Tibial artery (tissue), 4 donors: ENCODE results near the gene POLRMT.
"Not testable (repeated sequence)": the region's sequence is repeated elsewhere in the genome, so short reads cannot be mapped to it uniquely, and the experiment has no call there.

ENCODE experiments used
- DNase-seq, 2 donors: peaks; one replicate each; pipeline ENCODE4 v3.0.0-alpha.2; 2019
- H3K27ac ChIP-seq, 2 donors: fragments of 200-600 bp; sonication (generic) in 1 of 2; 1 replicate in 1 of 2; 2 replicates in 1 of 2; pipeline ENCODE4 v1.5.1; 2018 to 2019; ENCODE audit warnings: mild to moderate bottlenecking in 1 of 2
- H3K27me3 ChIP-seq, 2 donors: fragments of 200-600 bp; sonication (generic) in 1 of 2; one replicate each; pipeline versions ENCODE4 v1.5.1 to v1.6.0; 2016 to 2019
- H3K36me3 ChIP-seq, 3 donors: fragments of 200-600 bp; sonication (generic) in 2 of 3; one replicate each; pipeline ENCODE4 v1.5.1; 2016 to 2019; ENCODE audit warnings: mild to moderate bottlenecking in 2 of 3
- H3K4me1 ChIP-seq, 4 donors: fragments of 200-600 bp; sonication (generic) in 2 of 4; 1 replicate in 3 of 4; 2 replicates in 1 of 4; pipeline ENCODE4 v1.5.1; 2016 to 2019
- H3K4me3 ChIP-seq, 2 donors: fragments of 200-600 bp; sonication (generic) in 1 of 2; 1 replicate in 1 of 2; 2 replicates in 1 of 2; pipeline ENCODE4 v1.5.1; 2018 to 2019; ENCODE audit warnings: mild to moderate bottlenecking in 2 of 2
- H3K9me3 ChIP-seq, 3 donors: fragments of 200-600 bp; sonication (generic) in 1 of 3; one replicate each; pipeline ENCODE4 v1.5.1; 2016 to 2019
- intact Hi-C: fragments of 100-400 bp; cut with DNase I; formaldehyde crosslinking; loops from one replicate; pipeline ENCODE4 v1.15.0; 2023; ENCODE audit warnings: low total_unique reads
- TF ChIP-seq, protein P1 (sequence below), 2 experiments: fragments of 200-600 bp in 1 of 2; fragments of 450-650 bp in 1 of 2; IDR thresholded peaks; one replicate each; pipeline ENCODE4 v1.5.1; 2017 to 2019; ENCODE audit warnings: antibody characterized with exemption in 2 of 2, mild to moderate bottlenecking in 1 of 2, moderate library complexity in 1 of 2

The POLRMT gene

GRCh38 chr19:638906-639252 lies 5.5 kb upstream of the POLRMT start:
- no peaks in the 10 kb centered on the region for H3K27me3 ChIP-seq
- H3K4me3 ChIP-seq = peak overlapping the region; percentile 52 to 67
- no peak for DNase-seq
- peaks cover 0 to 34% (median 20%) of the 10 kb centered on the region in 4 donors for H3K4me1 ChIP-seq
- TF ChIP-seq, protein P1, sequence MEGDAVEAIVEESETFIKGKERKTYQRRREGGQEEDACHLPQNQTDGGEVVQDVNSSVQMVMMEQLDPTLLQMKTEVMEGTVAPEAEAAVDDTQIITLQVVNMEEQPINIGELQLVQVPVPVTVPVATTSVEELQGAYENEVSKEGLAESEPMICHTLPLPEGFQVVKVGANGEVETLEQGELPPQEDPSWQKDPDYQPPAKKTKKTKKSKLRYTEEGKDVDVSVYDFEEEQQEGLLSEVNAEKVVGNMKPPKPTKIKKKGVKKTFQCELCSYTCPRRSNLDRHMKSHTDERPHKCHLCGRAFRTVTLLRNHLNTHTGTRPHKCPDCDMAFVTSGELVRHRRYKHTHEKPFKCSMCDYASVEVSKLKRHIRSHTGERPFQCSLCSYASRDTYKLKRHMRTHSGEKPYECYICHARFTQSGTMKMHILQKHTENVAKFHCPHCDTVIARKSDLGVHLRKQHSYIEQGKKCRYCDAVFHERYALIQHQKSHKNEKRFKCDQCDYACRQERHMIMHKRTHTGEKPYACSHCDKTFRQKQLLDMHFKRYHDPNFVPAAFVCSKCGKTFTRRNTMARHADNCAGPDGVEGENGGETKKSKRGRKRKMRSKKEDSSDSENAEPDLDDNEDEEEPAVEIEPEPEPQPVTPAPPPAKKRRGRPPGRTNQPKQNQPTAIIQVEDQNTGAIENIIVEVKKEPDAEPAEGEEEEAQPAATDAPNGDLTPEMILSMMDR (IDR thresholded peaks at IDR 0.05) = no peak
- H3K9me3 ChIP-seq = no peaks in the 10 kb centered on the region
- no peaks in the 10 kb centered on the region for H3K36me3 ChIP-seq
- peak overlapping the region; percentile 68 to 71 for H3K27ac ChIP-seq
- intact Hi-C loops = no loop called here

DNA sequence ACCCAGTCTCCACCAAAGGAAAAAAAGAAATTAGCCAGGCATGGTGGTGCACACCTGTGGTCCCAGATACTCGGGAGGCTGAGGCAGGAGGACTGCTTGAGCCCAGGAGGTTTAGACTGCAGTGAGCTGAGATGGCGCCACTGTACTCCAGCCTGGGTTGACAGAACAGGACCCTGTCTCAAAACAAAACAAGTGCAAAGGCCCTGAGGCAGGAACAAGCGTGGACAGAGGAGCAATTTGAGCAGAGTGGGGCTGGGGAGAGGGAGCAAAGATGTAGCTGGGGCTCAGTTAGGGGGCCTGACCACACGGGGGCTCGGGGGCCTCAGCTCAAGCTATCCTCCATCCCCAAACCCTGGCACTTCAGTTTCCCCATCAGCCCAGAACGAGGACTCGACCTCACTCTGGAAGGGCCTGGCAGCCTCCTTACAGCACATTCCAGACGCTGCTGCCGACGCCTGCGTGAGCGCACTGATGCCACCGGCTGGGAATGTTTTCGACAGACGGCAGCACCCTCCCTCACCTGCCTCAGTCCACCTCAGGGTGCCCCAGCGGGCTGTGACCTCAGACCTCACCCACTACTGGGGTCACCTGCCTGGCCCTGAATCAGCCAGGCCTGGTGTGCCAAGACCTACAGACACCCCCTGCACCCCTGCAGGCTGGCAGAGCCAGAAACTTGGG lies 1.8 kb upstream of the POLRMT start:
- intact Hi-C loops = no loop called here
- DNase-seq = no peak
- H3K36me3 ChIP-seq = peaks cover 0 to 11% (median 8%) of the 10 kb centered on the region in 3 donors
- no peaks in the 10 kb centered on the region for H3K27me3 ChIP-seq
- no peak overlapping the region for H3K27ac ChIP-seq
- TF ChIP-seq, protein P1 (IDR thresholded peaks at IDR 0.05) = no peak
- H3K9me3 ChIP-seq = no peaks in the 10 kb centered on the region
- peaks cover 0 to 44% (median 32%) of the 10 kb centered on the region in 4 donors for H3K4me1 ChIP-seq
- H3K4me3 ChIP-seq = no peak overlapping the region

DNA sequence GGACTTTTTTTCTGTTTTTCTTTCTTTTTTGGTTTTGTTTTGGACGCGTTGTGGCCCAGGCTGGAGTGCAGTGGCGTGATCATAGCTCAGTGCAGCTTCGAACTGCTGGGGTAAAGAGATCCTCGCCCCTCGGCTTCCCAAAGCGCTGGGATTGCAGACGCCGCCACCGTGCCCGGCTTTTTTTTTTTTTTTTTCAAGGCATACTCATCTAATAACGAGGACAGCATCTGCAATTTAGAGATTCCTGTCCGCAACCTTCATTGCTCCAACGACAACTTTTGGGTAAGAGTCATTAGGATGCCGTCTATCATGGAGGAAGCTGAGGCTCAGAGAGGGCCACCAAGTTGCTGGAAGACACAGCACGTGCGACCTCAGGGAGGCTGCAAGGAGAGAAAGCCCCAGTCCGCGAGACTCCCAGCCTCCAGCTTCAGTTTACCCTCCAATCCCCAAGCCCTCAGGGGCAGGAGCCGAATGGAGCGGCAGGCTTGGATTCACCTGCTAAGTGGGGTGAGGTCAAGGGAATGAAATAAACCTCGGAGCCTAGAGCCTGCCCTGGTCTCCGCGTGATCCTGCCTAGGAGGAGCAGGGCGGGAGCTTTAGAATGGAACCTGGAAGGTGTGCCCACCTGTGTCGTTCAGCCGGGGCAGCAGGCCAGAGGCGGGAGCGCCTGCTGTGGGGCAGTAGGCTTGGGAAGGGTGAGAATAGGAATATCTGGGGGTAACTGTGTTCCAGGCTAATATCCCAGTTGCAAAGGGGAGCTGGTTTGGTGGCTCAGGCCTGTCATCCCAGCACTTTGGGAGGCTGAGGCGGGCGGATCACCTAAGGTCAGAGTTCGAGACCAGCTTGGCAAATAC lies 676 bp upstream of the POLRMT start:
- Histone ChIP-seq H3K4me1 (peaks cover 0 to 35% (median 27%) of the 10 kb centered on the region in 4 donors), H3K9me3 (no peaks in the 10 kb centered on the region), H3K4me3 (peak overlapping the region; percentile 86 to 87), H3K27ac (peak overlapping the region; percentile 39 to 75), H3K27me3 (no peaks in the 10 kb centered on the region), H3K36me3 (peaks cover 8 to 22% (median 19%) of the 10 kb centered on the region in 3 donors)
- no peak for DNase-seq
- TF ChIP-seq, protein P1 (IDR thresholded peaks at IDR 0.05) = no peak
- intact Hi-C loops = no loop called here

- peaks cover 18 to 36% (median 22%) of the 10 kb centered on the region in 3 donors for H3K36me3 ChIP-seq
- peak overlapping the region; percentile 86 to 87 for H3K4me3 ChIP-seq
- DNase-seq = no peak
- TF ChIP-seq, protein P1 (IDR thresholded peaks at IDR 0.05) = no peak
- H3K27ac ChIP-seq = peak overlapping the region; percentile 65 to 76
- intact Hi-C loops = no loop called here
- H3K4me1 ChIP-seq = peaks cover 0 to 29% (median 23%) of the 10 kb centered on the region in 4 donors
- no peaks in the 10 kb centered on the region for H3K9me3 ChIP-seq
- no peaks in the 10 kb centered on the region for H3K27me3 ChIP-seq
Measured at GRCh38 chr19:632579-633067, 714 bp downstream of the POLRMT start.

GRCh38 chr19:629961-630714 lies 3.2 kb downstream of the POLRMT start:
- H3K9me3 ChIP-seq = no peaks in the 10 kb centered on the region
- no peaks in the 10 kb centered on the region for H3K27me3 ChIP-seq
- H3K4me3 ChIP-seq = no peak overlapping the region
- DNase-seq = no peak
- H3K27ac ChIP-seq = no peak overlapping the region
- peaks cover 0 to 29% (median 23%) of the 10 kb centered on the region in 4 donors for H3K4me1 ChIP-seq
- intact Hi-C loops = no loop called here
- peaks cover 18 to 55% (median 31%) of the 10 kb centered on the region in 3 donors for H3K36me3 ChIP-seq
- TF ChIP-seq, protein P1 (IDR thresholded peaks at IDR 0.05) = no peak

DNA sequence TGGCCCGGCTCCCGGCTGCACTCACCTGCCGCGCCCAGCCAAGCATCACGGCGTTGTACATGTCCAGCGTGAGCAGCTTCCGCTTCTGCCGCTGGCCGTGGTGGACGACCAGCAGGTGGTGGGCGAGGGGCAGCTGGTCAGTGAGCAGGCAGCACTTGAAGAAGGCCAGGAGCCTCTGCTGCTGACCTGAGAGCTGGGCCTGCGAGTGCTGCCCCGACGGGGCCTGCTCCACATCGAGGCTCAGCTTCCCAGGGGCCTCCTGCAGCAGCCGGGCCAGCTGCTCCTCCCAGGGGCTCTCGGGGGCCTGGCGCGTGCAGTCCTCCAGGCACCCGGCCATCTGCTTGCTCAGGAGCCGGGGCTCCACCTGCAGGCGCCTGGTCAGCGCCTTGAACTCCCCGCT lies 3.8 kb downstream of the POLRMT start:
- H3K4me3 ChIP-seq, H3K27ac ChIP-seq, intact Hi-C loops, H3K27me3 ChIP-seq, DNase-seq, H3K9me3 ChIP-seq: not testable (repeated sequence)
- H3K4me1 ChIP-seq = peaks cover 0 to 24% (median 20%) of the 10 kb centered on the region in 4 donors
- peaks cover 21 to 61% (median 37%) of the 10 kb centered on the region in 3 donors for H3K36me3 ChIP-seq
